Right lobe of liver (tissue), 6 donors: Measurements from ENCODE around the gene PNRC1. TPM values are rescaled to one million over a fixed set of nuclear protein-coding genes. Genes with fewer than 3 reads are reported as not detected.

Source experiments
- ATAC-seq, 4 donors: fragments of 200-7000 bp; cut with Tn5 transposase; one replicate each; pipeline ENCODE4 v1.9.1; 2020; ENCODE audit warnings: mild to moderate bottlenecking in 4 of 4, moderate library complexity in 4 of 4
- DNase-seq, 3 donors: peaks; one replicate each; pipeline ENCODE4 v3.0.0-alpha.2; 2020
- H3K27ac ChIP-seq, 3 donors: fragments of 200-600 bp; one replicate each; pipeline ENCODE4 v1.8.0; 2022
- H3K27me3 ChIP-seq, 2 donors: fragments of 200-600 bp; one replicate each; pipeline ENCODE4 v1.8.0; 2022
- H3K36me3 ChIP-seq, 4 donors: fragments of 200-600 bp; sonication (generic) in 1 of 4; one replicate each; pipeline versions ENCODE4 v1.5.1 to v1.8.0; 2017 to 2022; ENCODE audit warnings: control low read depth in 1 of 4
- H3K4me1 ChIP-seq, 4 donors: fragments of 200-600 bp; sonication (generic) in 1 of 4; one replicate each; pipeline versions ENCODE4 v1.5.1 to v1.8.0; 2017 to 2022; ENCODE audit warnings: control low read depth in 1 of 4
- H3K4me3 ChIP-seq, 3 donors: fragments of 200-600 bp; one replicate each; pipeline ENCODE4 v1.8.0; 2022
- H3K9me3 ChIP-seq, 4 donors: fragments of 200-600 bp; sonication (generic) in 1 of 4; one replicate each; pipeline versions ENCODE4 v1.5.1 to v1.8.0; 2017 to 2022; ENCODE audit warnings: control low read depth in 1 of 4
- CTCF ChIP-seq, 4 donors: fragments of 200-600 bp in 3 of 4; fragments of 450-650 bp in 1 of 4; IDR thresholded peaks; one replicate each; pipeline versions ENCODE4 v1.5.1 to v1.8.0; 2016 to 2022; ENCODE audit warnings: antibody characterized with exemption in 4 of 4, mild to moderate bottlenecking in 2 of 4
- POLR2A ChIP-seq: fragments of 450-650 bp; IDR thresholded peaks from one replicate; pipeline ENCODE4 v1.6.1; 2017; ENCODE audit warnings: antibody characterized with exemption, mild to moderate bottlenecking
- WGBS: methylation state at CpG from one replicate; pipeline ENCODE4 v1.1.6; 2018; ENCODE audit warnings: low coverage, low lambda C conversion rate; ENCODE audit not compliant: insufficient coverage; ENCODE audit errors: missing lambda C conversion rate; 5-methylcytosine and 5-hydroxymethylcytosine counted together
- intact Hi-C, 2 donors: fragments of 100-400 bp; cut with DNase I; formaldehyde crosslinking; loops; one replicate each; pipeline versions ENCODE4 v1.11.2 to v1.14.1; 2022
- total RNA-seq, 6 experiments: library from RNA; depleted of rRNA in 2 of 6; stranded (reverse); fragments of >200 nt in 2 of 6; fragmentation: NEBNext Ultra II Directional in 3 of 6; extraction: Animal tissue kit (Norgen Biotek cat#: 25700) in 3 of 6; gene quantifications; one replicate each; pipeline versions ENCODE4 v1.1.0 to v1.2.4, GENCODE V29; 2016 to 2023
- donor health status: DM: no; HTN: yes; CAD: no.
- donor health status: DM: no; HTN: no; CAD: no.
- donor health status: DM: no; HTN: no; CAD: no.
- donor health status: DM: no; HTN: yes; CAD: no.
- donor health status: DM: no; HTN: yes; CAD: no.

Gene PNRC1
- total RNA-seq, 6 experiments from 2014 or later = 55.4 to 182 (median 105) TPM

GRCh38 chr6:89087881-89088280 lies 7.3 kb downstream of the PNRC1 start:
- H3K4me3 ChIP-seq = no peak overlapping the region
- no peaks in the 10 kb centered on the region for H3K9me3 ChIP-seq
- no peak for ATAC-seq
- peaks cover 0 to 16% (median 0%) of the 10 kb centered on the region in 4 donors for H3K4me1 ChIP-seq
- DNase-seq = no peak
- no peak for TF ChIP-seq POLR2A
- TF ChIP-seq CTCF (IDR thresholded peaks at IDR 0.05) = no peak
- H3K36me3 ChIP-seq = peaks cover 5 to 26% (median 13%) of the 10 kb centered on the region in 4 donors
- WGBS = 22% methylated on average over 1 of the region's 1 CpG
- H3K27me3 ChIP-seq = no peaks in the 10 kb centered on the region
- intact Hi-C loops = no loop called here
- no peak overlapping the region for H3K27ac ChIP-seq

GRCh38 chr6:89098461-89098860 lies 17.9 kb downstream of the PNRC1 start:
- WGBS = 64% methylated on average over 8 of the region's 8 CpGs
- H3K36me3 ChIP-seq = no peaks in the 10 kb centered on the region

GRCh38 chr6:89100114-89100513 lies 19.6 kb downstream of the PNRC1 start:
- intact Hi-C loops = no loop called here
- TF ChIP-seq POLR2A (no peak), CTCF (IDR thresholded peaks at IDR 0.05) (no peak)
- H3K27ac ChIP-seq = peak overlapping the region in 2 of 3 donors; percentile 44 to 52
- DNase-seq = no peak
- H3K4me1 ChIP-seq = peaks cover 0 to 6% (median 2%) of the 10 kb centered on the region in 4 donors
- WGBS = 22% methylated on average over 2 of the region's 2 CpGs
- no peaks in the 10 kb centered on the region for H3K9me3 ChIP-seq
- no peaks in the 10 kb centered on the region for H3K27me3 ChIP-seq
- H3K36me3 ChIP-seq = no peaks in the 10 kb centered on the region
- no peak overlapping the region for H3K4me3 ChIP-seq
- ATAC-seq = peak; percentile 92 to 98 (median 94)

More at GRCh38 chr6:89098461-89098860, 17.9 kb downstream of the PNRC1 start:
- ATAC-seq = peak in 1 of 4 donors; percentile 23
- Histone ChIP-seq H3K9me3 (no peaks in the 10 kb centered on the region), H3K27ac (no peak overlapping the region), H3K4me3 (no peak overlapping the region), H3K27me3 (no peaks in the 10 kb centered on the region), H3K4me1 (peaks cover 0 to 6% (median 2%) of the 10 kb centered on the region in 4 donors)
- no peak for TF ChIP-seq POLR2A
- TF ChIP-seq CTCF (IDR thresholded peaks at IDR 0.05) = no peak
- no peak for DNase-seq
- intact Hi-C loops = no loop called here

- Histone ChIP-seq H3K9me3 (no peaks in the 10 kb centered on the region), H3K27ac (no peak overlapping the region), H3K27me3 (no peaks in the 10 kb centered on the region), H3K36me3 (no peaks in the 10 kb centered on the region), H3K4me3 (no peak overlapping the region), H3K4me1 (no peaks in the 10 kb centered on the region)
- TF ChIP-seq POLR2A (no peak), CTCF (IDR thresholded peaks at IDR 0.05) (no peak)
- DNase-seq (no peak), ATAC-seq (no peak)
- intact Hi-C loops = loop anchor here in 1 of 2 donors (10.0 kb wide), 1 partner anchor 135 kb away; no protein-coding TSS in a partner anchor
- WGBS = 82% methylated on average over 2 of the region's 3 CpGs
Measured at GRCh38 chr6:89110284-89110683, 29.7 kb downstream of the PNRC1 start.
